Neural progenitor cell (in vitro differentiated cells): ENCODE measurements around the gene GPR87. TPM values are rescaled to one million over a fixed set of nuclear protein-coding genes. Genes with fewer than 3 reads are reported as not detected.

ENCODE experiments used
- DNase-seq: peaks from one replicate; pipeline ENCODE4 v3.0.0-alpha.2; 2016; ENCODE audit warnings: low spot score
- H2AFZ ChIP-seq: fragments of 200-600 bp; sonication (generic); replicated peaks from 2 replicates; pipeline ENCODE4 v1.6.1; 2016; ENCODE audit warnings: antibody characterized with exemption
- H3F3A ChIP-seq: fragments of 200-600 bp; sonication (generic); 2 replicates; pipeline ENCODE4 v1.6.1; 2016; ENCODE audit warnings: antibody characterized with exemption, low read depth
- H3K27ac ChIP-seq: fragments of 200-600 bp; sonication (generic); 2 replicates; pipeline ENCODE4 v1.5.1; 2016; ENCODE audit warnings: mild to moderate bottlenecking
- H3K27me3 ChIP-seq: fragments of 200-600 bp; sonication (generic); 2 replicates; pipeline ENCODE4 v1.6.1; 2016; ENCODE audit warnings: mild to moderate bottlenecking, moderate library complexity
- H3K36me3 ChIP-seq: fragments of 200-600 bp; sonication (generic); 2 replicates; pipeline ENCODE4 v1.5.1; 2016
- H3K4me1 ChIP-seq: fragments of 200-600 bp; sonication (generic); 2 replicates; pipeline ENCODE4 v1.6.1; 2016; ENCODE audit warnings: mixed run types
- H3K4me2 ChIP-seq: fragments of 200-600 bp; sonication (generic); 2 replicates; pipeline ENCODE4 v1.6.1; 2016
- H3K4me3 ChIP-seq: fragments of 200-600 bp; sonication (generic); 2 replicates; pipeline ENCODE4 v1.5.1; 2016
- H3K79me2 ChIP-seq: fragments of 200-600 bp; sonication (generic); 2 replicates; pipeline ENCODE4 v1.6.1; 2016; ENCODE audit warnings: low read depth
- H3K9ac ChIP-seq: fragments of 200-600 bp; sonication (generic); 2 replicates; pipeline ENCODE4 v1.6.1; 2016
- H3K9me3 ChIP-seq: fragments of 200-600 bp; sonication (generic); 2 replicates; pipeline ENCODE4 v1.5.1; 2016; ENCODE audit warnings: low read depth
- H4K20me1 ChIP-seq: fragments of 200-600 bp; sonication (generic); 2 replicates; pipeline ENCODE4 v1.6.1; 2016; ENCODE audit warnings: low read depth
- H3K27ac Mint-ChIP-seq: 3 replicates; pipeline ENCODE4 v1.8.0; 2021; ENCODE audit warnings: mixed read lengths
- H3K27me3 Mint-ChIP-seq: 2 replicates; pipeline ENCODE4 v1.8.0; 2022; ENCODE audit warnings: low read depth, mild to moderate bottlenecking, inconsistent platforms, moderate library complexity, mixed read lengths; ENCODE audit not compliant: insufficient read depth
- H3K36me3 Mint-ChIP-seq: 3 replicates; pipeline ENCODE4 v1.8.0; 2021; ENCODE audit warnings: mixed read lengths
- H3K4me1 Mint-ChIP-seq: 3 replicates; pipeline ENCODE4 v1.8.0; 2021; ENCODE audit warnings: mixed read lengths
- H3K4me3 Mint-ChIP-seq: 3 replicates; pipeline ENCODE4 v1.8.0; 2021; ENCODE audit warnings: mild to moderate bottlenecking, moderate library complexity, mixed read lengths
- H3K9me3 Mint-ChIP-seq: 3 replicates; pipeline ENCODE4 v1.8.0; 2020; ENCODE audit warnings: mixed read lengths
- CTCF ChIP-seq: fragments of 200-600 bp; sonication (generic); IDR thresholded peaks from 2 replicates; pipeline ENCODE4 v1.5.1; 2017; ENCODE audit warnings: antibody characterized with exemption, mild to moderate bottlenecking
- EZH2 ChIP-seq: fragments of 200-600 bp; sonication (generic); IDR thresholded peaks from 2 replicates; pipeline ENCODE4 v1.6.1; 2017; ENCODE audit warnings: antibody characterized with exemption, mild to moderate bottlenecking, moderate library complexity
- EZH2phosphoT487 ChIP-seq: fragments of 200-600 bp; sonication (generic); IDR thresholded peaks from 2 replicates; pipeline ENCODE4 v1.6.1; 2017; ENCODE audit warnings: antibody characterized with exemption
- total RNA-seq: library from RNA; depleted of rRNA; stranded (reverse); fragments of >200 nt; gene quantifications from 2 replicates; pipeline ENCODE4 v1.2.3, GENCODE V29; 2015; ENCODE audit warnings: low replicate concordance

Gene GPR87
- total RNA-seq, 1 donor from 2014 or later: not detected

DNA sequence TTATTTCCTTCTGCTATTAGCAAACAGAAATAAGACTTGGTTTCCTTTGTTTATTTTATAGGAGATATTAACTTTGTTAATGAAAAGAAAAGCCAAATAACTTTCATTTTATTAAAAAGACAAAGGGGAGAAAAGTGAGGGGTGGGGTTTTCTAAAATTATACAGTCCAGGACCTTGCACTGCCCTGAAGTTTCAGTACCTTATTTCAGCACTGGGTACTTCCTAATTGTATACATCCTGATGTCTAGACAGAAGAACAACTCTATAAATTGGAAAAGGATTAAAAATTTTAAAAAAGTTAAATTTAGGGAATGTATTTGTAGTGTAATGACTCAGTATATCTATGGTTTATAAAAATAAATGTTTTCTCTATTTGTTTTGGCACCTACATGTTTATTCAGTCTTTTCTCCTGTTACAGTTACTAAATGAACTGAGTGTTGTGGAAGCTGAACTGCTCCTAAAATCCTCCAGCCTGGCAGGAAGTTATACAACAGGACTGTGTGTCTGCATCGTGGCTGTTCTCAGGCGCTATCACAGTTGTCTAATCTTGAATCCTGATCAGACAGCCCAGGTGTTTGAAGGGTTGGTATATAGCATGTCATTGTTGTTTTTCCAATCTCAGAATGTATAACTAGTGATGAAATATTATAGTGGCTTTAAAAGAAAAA is 40.3 kb upstream of the GPR87 start:
- Mint-ChIP-seq H3K27ac (no peak overlapping the region), H3K27me3 (no peaks in the 10 kb centered on the region), H3K36me3 (peaks cover 2% of the 10 kb centered on the region), H3K4me3 (no peak overlapping the region), H3K9me3 (no peaks in the 10 kb centered on the region), H3K4me1 (no peaks in the 10 kb centered on the region)
- no peaks in the 10 kb centered on the region for H3F3A ChIP-seq
- H3K4me1 ChIP-seq: peaks cover 13% of the 10 kb centered on the region
- peak overlapping the region; percentile 1 for H3K27ac ChIP-seq
- no peak overlapping the region for H3K4me3 ChIP-seq
- DNase-seq: no peak
- H3K4me2 ChIP-seq: no peak overlapping the region
- H3K9ac ChIP-seq: peak overlapping the region; percentile 6
- H4K20me1 ChIP-seq: no peaks in the 10 kb centered on the region
- no peaks in the 10 kb centered on the region for H3K9me3 ChIP-seq
- H3K36me3 ChIP-seq: peaks cover 14% of the 10 kb centered on the region
- TF ChIP-seq EZH2phosphoT487: no peak
- no peak for TF ChIP-seq EZH2
- TF ChIP-seq CTCF: no peak
- no peaks in the 10 kb centered on the region for H3K27me3 ChIP-seq
- no peaks in the 10 kb centered on the region for H3K79me2 ChIP-seq
- no peak overlapping the region for H2AFZ ChIP-seq

GRCh38 chr3:151351648-151352047 is 35.0 kb upstream of the GPR87 start:
- Histone ChIP-seq H3K27ac (no peak overlapping the region), H2AFZ (no peak overlapping the region), H3K79me2 (no peaks in the 10 kb centered on the region), H3K4me1 (peaks cover 10% of the 10 kb centered on the region), H3K36me3 (peaks cover 3% of the 10 kb centered on the region), H3K9ac (no peak overlapping the region), H3K4me3 (no peak overlapping the region), H4K20me1 (no peaks in the 10 kb centered on the region), H3K27me3 (no peaks in the 10 kb centered on the region), H3F3A (no peaks in the 10 kb centered on the region), H3K4me2 (no peak overlapping the region), H3K9me3 (no peaks in the 10 kb centered on the region)
- no peaks in the 10 kb centered on the region for H3K4me1 Mint-ChIP-seq
- no peaks in the 10 kb centered on the region for H3K27me3 Mint-ChIP-seq
- no peaks in the 10 kb centered on the region for H3K9me3 Mint-ChIP-seq
- DNase-seq: no peak
- TF ChIP-seq EZH2 (no peak), CTCF (no peak), EZH2phosphoT487 (no peak)
- H3K36me3 Mint-ChIP-seq: peaks cover 6% of the 10 kb centered on the region
- H3K27ac Mint-ChIP-seq: no peak overlapping the region
- no peak overlapping the region for H3K4me3 Mint-ChIP-seq

- H3K27me3 Mint-ChIP-seq: no peaks in the 10 kb centered on the region
- H3K36me3 Mint-ChIP-seq: peaks cover 6% of the 10 kb centered on the region
- H3K27ac Mint-ChIP-seq: no peak overlapping the region
- peaks cover 10% of the 10 kb centered on the region for H3K4me1 ChIP-seq
- H3F3A ChIP-seq: no peaks in the 10 kb centered on the region
- no peak overlapping the region for H2AFZ ChIP-seq
- H3K27ac ChIP-seq: no peak overlapping the region
- DNase-seq: no peak
- H3K9me3 ChIP-seq: no peaks in the 10 kb centered on the region
- no peak for TF ChIP-seq EZH2phosphoT487
- H3K79me2 ChIP-seq: no peaks in the 10 kb centered on the region
- peaks cover 3% of the 10 kb centered on the region for H3K36me3 ChIP-seq
- H3K4me3 ChIP-seq: no peak overlapping the region
- H3K4me2 ChIP-seq: no peak overlapping the region
- H3K4me3 Mint-ChIP-seq: no peak overlapping the region
- H3K9ac ChIP-seq: no peak overlapping the region
- H3K4me1 Mint-ChIP-seq: no peaks in the 10 kb centered on the region
- no peaks in the 10 kb centered on the region for H4K20me1 ChIP-seq
- no peaks in the 10 kb centered on the region for H3K27me3 ChIP-seq
- no peaks in the 10 kb centered on the region for H3K9me3 Mint-ChIP-seq
Observed at GRCh38 chr3:151351219-151351618, 34.6 kb upstream of the GPR87 start.

- Mint-ChIP-seq H3K4me3 (no peak overlapping the region), H3K27me3 (no peaks in the 10 kb centered on the region), H3K9me3 (no peaks in the 10 kb centered on the region), H3K27ac (no peak overlapping the region), H3K4me1 (no peaks in the 10 kb centered on the region), H3K36me3 (peaks cover 4% of the 10 kb centered on the region)
- no peak overlapping the region for H3K4me3 ChIP-seq
- H3K9me3 ChIP-seq: no peaks in the 10 kb centered on the region
- H3K27ac ChIP-seq: no peak overlapping the region
- no peak for DNase-seq
- H3K36me3 ChIP-seq: peaks cover 3% of the 10 kb centered on the region
- TF ChIP-seq EZH2phosphoT487 (no peak), EZH2 (no peak)
- H3K4me1 ChIP-seq: peaks cover 10% of the 10 kb centered on the region
- no peaks in the 10 kb centered on the region for H3F3A ChIP-seq
- H3K27me3 ChIP-seq: no peaks in the 10 kb centered on the region
- no peaks in the 10 kb centered on the region for H3K79me2 ChIP-seq
- no peaks in the 10 kb centered on the region for H4K20me1 ChIP-seq
- H3K9ac ChIP-seq: no peak overlapping the region
- H2AFZ ChIP-seq: no peak overlapping the region
- no peak overlapping the region for H3K4me2 ChIP-seq
Observed at GRCh38 chr3:151350656-151351055, 34.0 kb upstream of the GPR87 start.
